Effector CD4-positive, alpha-beta T cell (primary cell): Measurements from ENCODE around the gene CLPTM1.
"Not testable (repeated sequence)": the region's sequence is repeated elsewhere in the genome, so short reads cannot be mapped to it uniquely, and the experiment has no call there.

Experiments used
- DNase-seq: peaks from one replicate; pipeline ENCODE4 v3.0.0-alpha.2; 2020

CLPTM1 gene

DNA sequence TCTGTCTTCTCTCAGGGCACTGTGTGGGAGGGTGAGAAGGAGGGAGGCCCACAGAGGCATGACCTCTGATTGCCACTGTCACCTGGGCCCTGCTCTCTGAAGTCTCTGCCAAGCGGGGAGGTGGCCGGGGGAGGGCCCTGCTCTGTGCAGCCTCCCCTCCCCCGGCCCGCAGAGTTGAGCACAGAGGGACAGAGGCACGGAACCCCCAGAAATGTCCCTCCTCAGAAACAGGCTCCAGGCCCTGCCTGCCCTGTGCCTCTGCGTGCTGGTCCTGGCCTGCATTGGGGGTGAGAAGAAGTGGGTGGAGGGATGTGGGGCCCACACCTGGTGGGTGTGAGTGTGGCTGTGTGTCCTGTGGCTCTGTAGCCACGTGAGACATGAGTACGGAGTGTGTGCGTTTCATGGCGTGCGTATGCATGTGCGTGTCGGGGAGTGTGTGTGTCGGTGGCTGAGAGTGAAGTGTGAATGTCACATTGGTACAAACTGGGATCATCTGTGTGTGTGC lies 13.1 kb upstream of the CLPTM1 start, which contains the start of gene APOC4:
Gene APOC4 (plus strand): TSS at position 171 of the 505 bp plus-strand sequence. CDS start 41 bp downstream, at position 212.
- no peak for DNase-seq

DNA sequence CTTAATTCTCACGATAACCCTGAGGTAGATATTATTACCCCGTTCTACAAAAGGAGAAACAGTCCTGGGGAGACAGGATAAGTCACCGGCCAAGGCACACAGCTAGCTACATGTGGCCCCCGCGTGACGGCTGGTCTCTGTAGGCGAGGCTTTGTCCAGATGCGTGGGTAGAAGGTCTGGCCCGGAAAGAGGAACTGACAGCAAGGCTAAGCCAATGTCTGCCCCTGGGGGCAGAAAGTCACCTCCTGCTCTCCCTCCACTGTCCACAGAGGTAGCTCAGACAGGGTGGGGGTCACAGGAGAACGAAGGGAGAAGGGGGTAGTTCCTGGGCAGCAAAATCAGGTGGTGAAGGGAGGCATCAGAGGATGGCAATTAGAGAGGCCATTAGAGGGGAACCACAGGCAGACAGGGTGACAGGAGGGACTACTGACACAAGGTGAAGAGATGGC lies 11.4 kb upstream of the CLPTM1 start:
- no peak for DNase-seq

DNA sequence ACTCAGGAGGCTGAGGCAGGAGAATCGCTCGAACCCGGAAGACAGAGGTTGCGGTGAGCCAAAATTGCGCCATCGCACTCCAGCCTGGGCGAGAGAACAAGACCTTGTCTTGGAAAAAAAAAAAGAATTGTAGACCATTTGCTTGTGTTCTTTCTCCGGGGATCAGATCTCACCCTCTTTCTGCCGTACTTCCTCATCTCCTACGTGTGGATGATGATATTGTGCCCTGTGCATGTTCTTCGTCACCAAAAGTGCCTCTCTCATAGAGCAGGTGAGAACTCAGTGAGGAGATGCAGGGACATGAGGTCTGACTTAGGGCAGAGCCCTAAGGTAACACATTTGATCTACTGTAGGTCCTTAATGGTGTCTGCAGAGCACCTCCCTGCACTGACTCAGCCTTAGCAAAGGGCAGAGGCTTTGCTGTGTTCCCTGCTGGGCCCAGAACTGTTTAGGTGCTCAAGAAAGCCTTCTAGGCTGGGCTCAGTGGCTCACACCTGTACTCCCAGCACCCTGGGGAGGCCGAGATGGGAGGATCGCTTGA lies 8.1 kb upstream of the CLPTM1 start:
- DNase-seq: no peak

DNA sequence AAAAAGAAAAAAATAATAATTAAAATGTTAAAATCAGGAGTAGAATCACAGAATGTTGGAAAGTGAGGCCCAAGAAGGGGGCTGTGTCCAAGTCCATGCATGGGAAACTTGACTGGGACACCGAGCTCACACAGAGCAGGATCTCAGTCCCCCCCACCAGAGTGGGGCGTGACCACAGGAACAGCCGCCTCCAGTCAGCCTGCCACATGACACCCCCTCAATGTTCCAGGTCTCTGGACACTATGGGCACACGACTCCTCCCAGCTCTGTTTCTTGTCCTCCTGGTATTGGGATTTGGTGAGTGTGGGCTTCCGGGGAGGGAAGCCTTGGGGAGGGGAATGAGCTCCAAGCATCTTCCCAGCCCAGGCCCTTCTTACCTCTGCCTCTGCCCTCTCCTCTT lies 6.9 kb upstream of the CLPTM1 start:
- DNase-seq: no peak

DNA sequence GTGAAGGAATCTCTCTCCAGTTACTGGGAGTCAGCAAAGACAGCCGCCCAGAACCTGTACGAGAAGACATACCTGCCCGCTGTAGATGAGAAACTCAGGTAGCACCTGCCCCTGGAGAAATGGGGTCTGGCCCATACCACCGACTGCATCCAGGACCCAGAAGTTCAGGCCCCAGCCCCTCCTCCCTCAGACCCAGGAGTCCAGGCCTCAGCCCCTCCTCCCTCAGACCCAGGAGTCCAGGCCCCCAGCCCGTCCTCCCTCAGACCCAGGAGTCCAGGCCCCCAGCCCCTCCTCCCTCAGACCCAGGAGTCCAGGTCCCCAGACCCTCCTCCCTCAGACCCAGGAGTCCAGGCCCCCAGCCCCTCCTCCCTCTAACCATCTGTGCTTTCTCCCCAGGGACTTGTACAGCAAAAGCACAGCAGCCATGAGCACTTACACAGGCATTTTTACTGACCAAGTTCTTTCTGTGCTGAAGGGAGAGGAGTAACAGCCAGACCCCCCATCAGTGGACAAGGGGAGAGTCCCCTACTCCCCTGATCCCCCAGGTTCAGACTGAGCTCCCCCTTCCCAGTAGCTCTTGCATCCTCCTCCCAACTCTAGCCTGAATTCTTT lies 6.3 kb upstream of the CLPTM1 start:
- DNase-seq: no peak

DNA sequence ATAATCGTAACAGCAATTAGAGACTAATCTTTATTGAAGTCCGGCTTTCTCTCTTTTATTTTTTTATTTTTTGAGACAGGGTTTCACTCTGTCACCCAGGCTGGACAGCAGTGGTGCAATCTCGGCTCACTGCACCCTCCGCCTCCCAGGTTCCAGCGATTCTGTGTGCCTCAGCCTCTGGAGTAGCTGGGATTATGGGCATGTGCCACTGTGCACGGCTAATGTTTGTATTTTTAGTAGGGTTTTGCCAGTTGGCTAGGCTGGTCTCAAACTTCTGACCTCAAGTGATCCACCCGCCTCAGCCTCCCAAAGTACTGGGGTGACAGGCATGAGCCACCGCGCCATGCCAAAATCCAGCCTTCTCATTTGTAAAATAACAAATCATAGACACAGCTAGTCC lies 5.6 kb upstream of the CLPTM1 start:
- DNase-seq: no peak

DNA sequence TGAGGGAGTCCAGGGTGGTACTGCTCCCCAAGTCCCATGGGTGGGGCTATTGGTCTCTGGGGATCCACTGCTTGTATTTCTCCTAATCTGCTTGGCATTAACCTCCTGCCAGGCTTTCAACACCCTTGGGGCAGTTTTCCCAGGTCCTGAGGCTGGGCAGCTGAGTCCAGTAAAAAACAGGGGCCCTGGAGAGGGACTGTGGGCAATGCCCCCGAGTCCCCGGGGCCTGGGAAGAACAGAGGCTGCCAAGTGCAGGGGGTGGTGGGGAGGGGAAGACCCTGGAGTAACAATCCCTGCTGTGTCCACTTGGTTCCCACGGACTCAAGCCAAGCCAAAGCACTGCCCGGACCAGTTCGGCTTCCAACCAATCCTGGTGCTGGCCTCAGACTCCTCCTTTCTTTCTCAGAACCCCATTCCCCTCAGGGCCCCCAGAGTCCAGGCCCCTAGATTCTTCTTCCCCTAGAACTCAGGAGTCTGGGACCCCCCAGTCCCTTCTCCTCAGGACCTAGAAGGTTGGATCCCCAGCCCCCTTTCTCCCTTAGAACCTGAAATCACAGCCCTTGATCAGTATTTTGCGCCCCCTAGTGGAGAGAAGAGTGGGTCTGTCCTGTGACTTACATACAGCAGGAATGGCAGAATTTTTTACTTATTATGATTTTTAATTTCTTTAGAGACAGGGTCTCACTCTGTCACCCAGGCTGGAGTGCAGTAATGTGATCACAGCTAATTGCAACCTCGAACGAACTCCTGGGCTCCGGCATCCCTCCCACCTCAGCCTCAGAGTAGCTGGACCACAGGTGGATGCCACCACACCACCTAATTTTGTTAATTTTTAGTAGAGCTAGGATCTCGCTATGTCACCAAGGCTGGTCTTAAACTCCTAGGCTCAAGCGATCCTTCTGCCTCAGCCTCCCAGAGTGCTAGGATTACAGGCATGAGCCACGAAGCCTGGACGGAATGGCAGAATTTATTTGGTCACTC lies 3.7 kb upstream of the CLPTM1 start:
- peak; percentile 71 for DNase-seq

DNA sequence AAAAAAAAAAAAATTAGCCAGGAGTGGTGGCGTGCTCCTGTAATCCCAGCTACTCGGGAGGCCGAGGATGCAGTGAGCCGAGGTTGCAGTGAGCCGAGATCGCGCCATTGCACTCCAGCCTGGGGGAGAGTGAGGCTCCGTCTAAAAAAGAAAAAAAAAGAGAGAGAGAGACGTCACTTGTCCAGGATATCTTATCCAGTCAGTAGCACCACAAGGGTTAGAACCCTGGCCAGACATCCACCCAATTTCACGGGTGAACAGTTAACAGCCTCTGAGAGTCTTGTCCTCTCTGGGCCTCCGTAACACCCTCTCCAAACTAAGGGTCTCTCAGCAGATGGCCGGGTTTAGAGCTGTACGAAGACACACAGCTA lies 917 bp upstream of the CLPTM1 start:
- DNase-seq: no peak

DNA sequence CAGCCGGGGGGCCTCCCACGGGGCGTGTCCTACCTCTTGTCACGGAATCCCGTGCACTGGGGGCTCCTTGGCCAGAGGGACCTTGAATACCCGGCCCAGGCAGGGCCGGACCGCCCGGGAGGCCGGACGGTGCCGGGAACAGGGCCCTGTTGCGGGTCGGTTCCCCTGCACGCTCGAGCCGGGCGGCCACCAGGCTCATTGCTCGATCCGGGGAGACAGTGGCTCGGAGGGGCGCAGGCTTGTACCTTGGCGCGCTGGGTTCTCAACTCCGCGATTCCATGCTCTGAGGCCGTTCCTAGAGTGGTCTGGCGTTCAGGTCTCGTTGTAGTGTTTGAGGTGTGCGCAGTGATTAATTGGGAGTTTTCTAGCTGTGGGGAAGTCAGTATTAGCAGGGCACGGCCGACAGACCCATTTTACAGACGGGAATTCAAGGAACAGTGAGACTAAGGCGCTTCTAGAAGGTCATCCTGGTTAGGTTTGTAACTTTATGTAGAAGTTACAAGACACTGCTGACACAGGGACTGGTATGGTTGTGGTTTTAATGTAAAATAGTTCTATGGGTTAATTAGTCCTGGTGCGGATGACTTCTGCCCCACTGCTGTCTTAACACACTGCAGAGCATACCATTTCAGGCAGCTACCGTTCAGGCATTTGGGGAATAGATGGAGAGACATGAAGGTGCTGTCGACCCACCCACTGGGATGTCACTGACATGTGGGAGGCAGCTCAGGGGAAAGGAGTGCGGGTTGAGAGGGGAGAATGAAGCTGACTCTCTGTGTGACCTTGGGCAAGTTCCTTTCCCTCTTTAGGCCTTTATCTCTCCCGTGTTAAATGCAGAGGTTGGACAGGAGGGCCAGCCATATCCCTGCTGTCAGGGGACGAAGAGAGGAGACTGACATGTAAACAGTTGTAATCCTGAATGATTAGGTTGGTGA lies 592 bp downstream of the CLPTM1 start:
- no peak for DNase-seq

DNA sequence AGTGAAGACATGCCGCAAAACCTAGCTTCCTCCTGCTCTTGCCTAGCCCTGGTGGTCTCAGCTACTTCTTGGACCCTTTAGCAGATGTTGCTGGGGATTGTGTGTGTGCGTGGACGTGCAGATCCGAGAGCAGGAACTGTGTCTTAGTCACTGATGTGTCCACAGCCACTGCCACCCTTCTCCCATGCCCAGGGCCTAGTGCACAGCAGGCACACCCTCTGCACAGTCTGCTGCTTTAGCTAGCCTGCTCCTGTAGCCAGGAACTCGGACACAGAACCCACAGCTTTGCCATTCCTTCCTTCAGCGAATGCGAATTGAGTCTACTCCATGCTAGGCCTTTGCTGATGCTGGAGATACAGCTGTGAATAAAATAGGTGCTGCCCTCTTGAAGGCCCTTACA lies 2.3 kb downstream of the CLPTM1 start:
- no peak for DNase-seq

DNA sequence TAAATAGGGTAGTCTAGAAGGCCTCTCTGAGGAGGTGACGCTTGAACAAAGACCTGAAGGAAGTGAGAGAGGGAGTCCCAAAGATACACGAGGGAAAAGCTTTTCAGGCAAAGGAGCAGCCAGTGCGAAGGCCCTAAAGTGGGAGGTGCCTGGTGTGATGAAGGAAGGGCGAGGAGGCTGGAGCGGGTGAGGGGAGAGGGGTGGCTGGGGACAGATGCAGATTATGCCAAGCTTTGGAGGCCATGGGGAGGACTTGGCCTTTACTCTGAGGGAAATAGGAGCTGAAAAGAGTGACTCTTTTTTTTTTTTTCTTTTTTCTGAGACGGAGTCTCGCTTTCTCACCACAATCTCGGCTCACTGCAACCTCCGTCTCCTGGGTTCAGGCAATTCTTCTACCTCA lies 2.9 kb downstream of the CLPTM1 start:
- no peak for DNase-seq

DNA sequence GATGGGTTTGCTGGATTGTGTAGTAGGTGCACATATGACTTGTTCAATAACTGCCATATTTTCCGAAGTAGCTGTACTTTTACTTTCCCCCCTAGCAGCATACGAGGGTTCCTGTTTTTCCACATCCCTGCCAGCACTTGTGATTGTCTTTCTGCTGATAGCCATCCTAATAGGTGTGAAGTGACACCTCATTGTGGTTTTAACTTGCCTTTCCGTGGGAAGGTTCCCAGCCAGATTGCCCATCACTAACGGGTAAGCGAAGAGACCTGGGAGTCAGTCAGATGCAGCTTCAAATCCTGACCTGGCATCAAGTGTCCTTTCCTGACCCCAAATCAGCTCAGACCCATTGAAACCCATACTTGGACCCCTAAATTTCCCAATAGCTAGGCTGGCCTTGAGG lies 4.5 kb downstream of the CLPTM1 start:
- DNase-seq: no peak

DNA sequence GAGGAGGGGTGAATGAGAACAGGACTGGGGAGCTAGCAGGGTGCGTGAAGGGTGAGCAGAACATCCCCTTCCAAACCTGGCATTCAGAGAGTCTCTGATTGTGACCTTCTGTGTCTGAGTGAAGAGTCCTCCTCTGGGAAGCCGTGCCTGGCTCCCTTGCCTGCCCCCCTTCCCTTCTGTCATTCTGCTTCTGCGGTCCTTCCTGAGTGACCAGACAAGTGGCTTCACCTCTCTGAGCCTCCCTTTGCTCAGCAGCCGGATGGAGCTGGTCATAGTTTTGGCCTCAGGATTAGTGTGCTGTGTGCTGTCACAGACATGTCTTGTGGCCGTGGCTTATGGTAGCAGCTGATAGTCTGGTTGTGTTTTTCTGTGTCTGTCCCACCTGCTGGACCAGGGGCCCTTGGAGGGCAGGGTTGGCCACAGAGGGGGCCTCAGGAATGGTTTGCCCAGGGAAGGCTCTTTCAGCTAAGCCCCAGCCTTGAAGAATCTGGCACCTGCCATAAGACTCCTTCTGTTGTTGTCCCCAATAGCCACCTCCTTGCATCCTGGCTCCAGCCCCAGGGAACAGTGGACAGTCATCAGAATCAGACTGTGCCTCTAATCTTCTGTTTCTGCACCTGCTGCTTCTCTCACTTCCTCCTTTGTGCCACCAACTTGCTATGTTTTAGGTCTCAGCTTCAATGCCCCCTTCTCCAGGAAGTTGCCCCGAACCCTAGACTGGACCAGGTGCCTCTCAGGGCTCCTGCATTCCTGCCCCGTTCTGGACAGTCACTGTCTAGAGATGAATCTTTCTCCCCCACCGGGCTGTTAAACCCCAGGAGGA lies 5.9 kb downstream of the CLPTM1 start:
- DNase-seq: no peak

DNA sequence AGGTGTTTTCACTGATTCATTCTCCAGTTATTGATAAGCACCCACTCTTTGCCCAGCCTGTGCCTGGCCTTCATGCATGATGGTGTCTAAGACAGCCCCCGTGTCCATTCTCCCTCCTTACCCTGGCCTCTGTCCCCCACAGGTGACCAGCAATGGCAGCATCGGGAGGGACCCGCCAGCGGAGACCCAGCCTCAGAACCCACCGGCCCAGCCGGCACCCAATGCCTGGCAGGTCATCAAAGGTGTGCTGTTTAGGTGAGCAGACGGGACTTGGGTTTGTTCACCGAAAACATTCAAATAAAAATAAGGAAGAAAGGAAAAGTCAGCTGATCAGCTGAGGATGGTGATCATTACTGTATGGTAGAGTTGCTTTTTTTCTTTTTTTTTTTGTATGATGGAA lies 6.6 kb downstream of the CLPTM1 start:
- DNase-seq: no peak

DNA sequence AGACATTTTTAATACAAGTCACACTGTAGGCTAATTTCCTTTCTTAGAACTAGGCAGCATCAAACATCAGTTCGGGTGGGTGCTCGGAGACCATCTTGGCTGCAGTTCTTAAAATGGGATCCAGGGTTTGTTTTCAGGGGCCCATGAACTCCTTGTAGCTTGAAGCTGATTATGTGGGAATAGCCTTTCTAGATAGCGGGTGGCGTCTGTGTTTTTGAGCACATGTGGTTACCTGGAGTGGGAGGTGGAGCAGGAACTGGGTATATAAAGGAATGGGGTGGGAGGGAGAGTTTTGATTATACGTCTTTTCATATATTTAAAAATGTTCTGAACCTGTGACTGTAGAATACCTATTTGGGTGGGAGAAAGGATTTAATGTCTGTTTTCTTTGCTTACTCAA lies 12.9 kb downstream of the CLPTM1 start:
- DNase-seq: no peak

DNA sequence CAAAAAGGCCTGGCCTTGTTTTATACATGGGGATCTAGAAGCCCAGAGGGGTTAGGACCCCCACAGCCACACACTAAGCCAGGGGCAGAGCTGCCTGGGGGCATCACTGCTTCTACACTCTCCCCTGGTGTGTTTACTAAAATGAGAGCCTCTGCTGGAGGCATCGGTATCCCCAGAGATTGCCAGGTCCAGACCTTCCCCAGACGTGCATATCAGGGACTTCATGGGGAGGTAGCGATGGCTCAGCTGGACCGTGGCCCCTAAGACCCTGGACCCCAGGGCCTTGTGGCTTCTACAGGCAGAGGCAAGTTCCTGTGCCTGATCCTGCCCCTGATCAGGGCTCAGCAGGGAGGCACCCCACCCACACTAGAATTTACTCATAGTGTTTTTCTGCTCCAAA lies 13.5 kb downstream of the CLPTM1 start:
- no peak for DNase-seq

DNA sequence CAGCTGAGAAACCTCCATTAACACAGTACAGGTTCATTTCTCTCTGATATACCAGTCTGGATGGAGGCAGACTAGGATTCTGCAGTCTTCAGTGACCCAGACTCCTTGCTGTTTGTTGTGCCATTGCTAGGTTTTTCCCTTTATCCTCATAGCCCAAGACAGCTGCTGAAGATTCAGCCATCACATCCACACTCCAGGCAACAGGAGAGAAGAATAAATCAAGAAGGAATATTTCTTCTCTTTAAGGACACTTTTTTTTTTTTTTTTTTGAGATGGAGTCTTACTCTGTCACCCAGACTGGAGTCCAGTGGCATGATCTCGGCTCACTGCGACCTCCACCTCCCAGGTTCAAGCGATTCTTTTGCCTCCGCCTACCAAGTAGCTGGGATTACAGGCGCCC lies 14.3 kb downstream of the CLPTM1 start:
- DNase-seq: no peak

DNA sequence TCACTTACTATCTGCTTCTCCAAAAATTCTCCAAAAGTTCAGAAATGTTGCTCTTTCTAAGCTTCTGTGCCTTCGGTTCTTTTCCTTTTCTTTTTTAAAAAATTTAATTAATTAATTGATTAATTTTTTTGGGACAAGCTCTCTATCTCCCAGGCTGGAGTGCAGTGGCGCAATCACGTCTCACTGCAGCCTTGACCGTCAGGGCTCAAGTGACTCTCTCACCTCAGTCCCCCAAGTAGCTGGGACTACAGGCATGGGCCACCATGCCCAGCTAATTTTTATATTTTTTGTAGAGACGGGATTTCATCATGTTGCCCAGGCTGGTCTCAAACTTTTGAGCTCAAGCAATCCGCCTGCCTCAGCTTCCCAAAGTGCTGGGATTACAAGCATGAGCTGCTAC lies 16.3 kb downstream of the CLPTM1 start:
- not testable (repeated sequence) for DNase-seq

DNA sequence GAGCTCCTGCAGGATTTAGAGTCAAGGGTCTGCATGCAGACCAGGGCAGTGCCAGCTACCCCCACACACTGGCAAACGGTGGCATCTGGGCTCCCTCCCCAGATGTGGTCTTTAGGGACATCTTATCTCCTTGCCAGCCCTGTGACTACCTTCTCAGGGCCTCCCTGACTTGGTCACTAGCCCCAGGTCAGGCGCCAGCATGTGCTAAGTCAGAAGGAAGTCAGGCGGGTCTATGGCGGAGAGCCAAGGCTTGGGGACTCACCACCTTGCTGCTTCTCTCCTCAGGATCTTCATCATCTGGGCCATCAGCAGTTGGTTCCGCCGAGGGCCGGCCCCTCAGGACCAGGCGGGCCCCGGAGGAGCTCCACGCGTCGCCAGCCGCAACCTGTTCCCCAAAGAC lies 17.6 kb downstream of the CLPTM1 start:
- no peak for DNase-seq

DNA sequence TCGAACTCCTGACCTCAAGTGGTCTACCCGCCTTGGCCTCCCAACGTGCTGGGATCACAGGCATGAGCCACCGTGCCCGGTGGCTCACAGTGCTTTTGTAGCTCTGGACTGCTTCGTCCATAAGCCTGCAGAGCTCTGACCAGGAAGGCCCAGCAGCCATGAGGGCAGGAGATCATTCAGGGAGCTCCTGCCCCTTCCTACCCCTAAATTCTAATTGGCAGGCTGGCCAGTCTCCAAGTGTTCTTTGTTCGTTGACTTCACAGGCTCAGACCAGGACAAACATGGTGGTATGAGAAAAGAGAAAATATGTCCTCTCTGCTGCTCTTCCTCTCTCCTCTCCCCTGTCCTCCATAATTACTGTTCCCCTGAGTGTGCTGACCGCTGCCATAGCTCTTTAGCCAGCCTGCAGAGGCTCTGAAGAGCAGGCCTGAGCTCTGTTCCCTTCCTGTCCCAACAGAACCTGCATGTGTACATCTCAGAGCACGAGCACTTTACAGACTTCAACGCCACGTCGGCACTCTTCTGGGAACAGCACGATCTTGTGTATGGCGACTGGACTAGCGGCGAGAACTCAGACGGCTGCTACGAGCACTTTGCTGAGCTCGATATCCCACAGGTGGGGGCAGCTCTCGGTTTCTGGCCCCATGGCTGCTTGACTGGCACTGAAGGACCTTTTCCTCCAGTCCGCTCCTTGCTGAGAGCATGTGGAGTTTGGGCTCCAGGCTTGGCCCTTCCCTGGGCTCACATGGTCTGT lies 19.0 kb downstream of the CLPTM1 start:
- no peak for DNase-seq

DNA sequence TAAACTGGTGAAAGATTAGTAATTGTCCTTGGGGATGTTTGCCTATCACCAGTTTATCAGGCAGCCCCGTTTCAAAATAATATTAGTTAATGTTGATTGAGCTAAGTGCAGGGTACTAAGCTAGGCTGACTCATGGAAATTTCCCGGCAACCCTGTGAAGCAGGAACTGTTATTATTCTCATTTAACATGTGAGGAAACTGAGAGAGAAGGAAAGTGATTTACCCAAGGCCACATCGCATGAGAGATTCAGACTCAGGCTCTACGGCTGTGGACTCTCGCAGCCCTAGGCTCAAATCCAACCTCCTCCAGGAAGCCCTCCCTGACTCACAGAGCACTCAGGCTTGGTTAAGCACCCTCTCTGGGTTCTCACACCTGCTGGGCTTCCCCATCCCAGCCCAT lies 19.7 kb downstream of the CLPTM1 start:
- no peak for DNase-seq
